Measurements from ENCODE around the gene MBTPS2. TPM values are rescaled to one million over a fixed set of nuclear protein-coding genes. Genes with fewer than 3 reads are reported as not detected.

Gene MBTPS2
- polyA plus RNA-seq, 3 donors = 2.0 to 7.4 (median 4.6) TPM

DNA sequence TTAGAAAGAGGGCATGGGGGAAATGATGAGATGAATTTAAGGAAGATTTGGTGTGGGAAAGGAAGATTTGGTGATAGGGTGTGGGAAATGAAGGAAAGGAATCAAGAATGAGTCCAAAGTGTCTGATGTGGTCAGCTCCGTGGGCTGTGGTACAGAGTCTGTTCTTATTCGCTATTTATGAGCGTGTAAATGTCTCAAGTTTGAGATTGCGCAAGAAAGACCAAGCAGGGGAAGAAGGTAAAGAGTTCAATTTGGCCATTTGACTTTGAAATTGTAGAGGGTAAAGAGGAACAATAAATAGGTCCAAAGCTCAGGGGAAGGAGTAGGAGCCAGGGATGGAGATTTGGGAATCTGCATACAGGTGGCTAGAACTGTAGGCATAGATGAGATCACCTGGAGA, 89.8 kb downstream of the MBTPS2 start:
- H3K4me1 Mint-ChIP-seq = peaks cover 29% of the 10 kb centered on the region
- no peak overlapping the region for H3K9ac ChIP-seq (ENCODE audit: insufficient read depth, low read length, poor library complexity, severe bottlenecking)
- peaks cover 46 to 50% of the 10 kb centered on the region in 2 donors for H3K4me1 ChIP-seq (ENCODE audit: control insufficient read depth in 1 of 2, insufficient read depth in 2 of 2, low read length in 2 of 2)
- H3K4me3 ChIP-seq (replicated peaks in 1 of 3; ENCODE audit: low read depth in 2 of 3, low read length in 3 of 3) = no peak overlapping the region
- peak overlapping the region in 1 of 2 donors; percentile 20 for H3K27ac ChIP-seq (ENCODE audit: low read depth in 1 of 2, low read length in 2 of 2)
- no peak overlapping the region for H2AFZ ChIP-seq (ENCODE audit: insufficient read depth, low read depth, low read length, poor library complexity, severe bottlenecking)
- H3K79me2 ChIP-seq (ENCODE audit: insufficient read depth, low read length) = no peaks in the 10 kb centered on the region
- H3K36me3 Mint-ChIP-seq = peaks cover 0 to 2% of the 10 kb centered on the region in 2 donors
- no peaks in the 10 kb centered on the region for H3K36me3 ChIP-seq (replicated peaks in 1 of 2; ENCODE audit: control insufficient read depth in 1 of 2, insufficient read depth in 2 of 2, low read length in 2 of 2)
- H3K4me2 ChIP-seq (replicated peaks; ENCODE audit: extremely low read depth, low read length, poor library complexity, severe bottlenecking) = peak overlapping the region; percentile 11
- TF ChIP-seq, protein P1, sequence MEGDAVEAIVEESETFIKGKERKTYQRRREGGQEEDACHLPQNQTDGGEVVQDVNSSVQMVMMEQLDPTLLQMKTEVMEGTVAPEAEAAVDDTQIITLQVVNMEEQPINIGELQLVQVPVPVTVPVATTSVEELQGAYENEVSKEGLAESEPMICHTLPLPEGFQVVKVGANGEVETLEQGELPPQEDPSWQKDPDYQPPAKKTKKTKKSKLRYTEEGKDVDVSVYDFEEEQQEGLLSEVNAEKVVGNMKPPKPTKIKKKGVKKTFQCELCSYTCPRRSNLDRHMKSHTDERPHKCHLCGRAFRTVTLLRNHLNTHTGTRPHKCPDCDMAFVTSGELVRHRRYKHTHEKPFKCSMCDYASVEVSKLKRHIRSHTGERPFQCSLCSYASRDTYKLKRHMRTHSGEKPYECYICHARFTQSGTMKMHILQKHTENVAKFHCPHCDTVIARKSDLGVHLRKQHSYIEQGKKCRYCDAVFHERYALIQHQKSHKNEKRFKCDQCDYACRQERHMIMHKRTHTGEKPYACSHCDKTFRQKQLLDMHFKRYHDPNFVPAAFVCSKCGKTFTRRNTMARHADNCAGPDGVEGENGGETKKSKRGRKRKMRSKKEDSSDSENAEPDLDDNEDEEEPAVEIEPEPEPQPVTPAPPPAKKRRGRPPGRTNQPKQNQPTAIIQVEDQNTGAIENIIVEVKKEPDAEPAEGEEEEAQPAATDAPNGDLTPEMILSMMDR (IDR thresholded peaks at IDR 0.05) = no peak
- 10% methylated on average over 4 of the region's 4 CpGs for WGBS (ENCODE audit: insufficient coverage)
- H3K27ac Mint-ChIP-seq = peak overlapping the region; percentile 8 to 83 (median 72)
- peaks cover 0 to 4% (median 0%) of the 10 kb centered on the region in 3 donors for H3K27me3 Mint-ChIP-seq (ENCODE audit: low read depth in 3 of 3)
- peaks cover 0 to 8% (median 0%) of the 10 kb centered on the region in 7 donors for H3K9me3 Mint-ChIP-seq
- no peaks in the 10 kb centered on the region for H4K20me1 ChIP-seq (ENCODE audit: insufficient read depth, low read length)
- H3K9me3 ChIP-seq (replicated peaks in 1 of 2; ENCODE audit: control insufficient read depth in 1 of 2, insufficient read depth in 1 of 2, low read length in 2 of 2) = no peaks in the 10 kb centered on the region
- no peak overlapping the region for H3K4me3 Mint-ChIP-seq
- intact Hi-C loops (cut with micrococcal nuclease) = no loop called here
- peak; percentile 33 to 60 (median 50) for DNase-seq
- H3K27me3 ChIP-seq (ENCODE audit: control insufficient read depth in 2 of 2, insufficient read depth in 2 of 2, low read length in 2 of 2) = no peaks in the 10 kb centered on the region

DNA sequence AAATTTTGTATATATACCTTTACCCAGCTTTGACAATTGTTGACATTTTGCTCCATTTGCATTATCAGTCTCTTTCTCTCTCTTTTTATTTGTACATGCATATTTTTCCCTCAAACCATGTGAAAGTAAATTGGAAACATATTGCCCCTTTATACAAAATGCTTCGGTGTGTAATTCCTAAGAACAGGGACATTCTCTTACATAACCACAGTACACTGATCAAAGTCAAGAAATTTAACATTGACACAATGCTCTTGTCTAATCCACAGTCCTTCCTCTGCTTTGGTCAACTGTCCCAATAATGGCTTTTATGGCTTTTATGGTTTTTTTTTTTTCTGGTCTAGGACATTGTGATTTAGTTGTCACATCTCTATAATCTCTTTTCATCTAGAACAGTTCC, 91.6 kb downstream of the MBTPS2 start:
- TF ChIP-seq, protein P1 (IDR thresholded peaks at IDR 0.05) = no peak
- Histone ChIP-seq H3K4me1 (ENCODE audit: control insufficient read depth in 1 of 2, insufficient read depth in 2 of 2, low read length in 2 of 2) (peaks cover 41 to 45% of the 10 kb centered on the region in 2 donors), H2AFZ (ENCODE audit: insufficient read depth, low read depth, low read length, poor library complexity, severe bottlenecking) (no peak overlapping the region), H3K4me2 (replicated peaks; ENCODE audit: extremely low read depth, low read length, poor library complexity, severe bottlenecking) (no peak overlapping the region), H4K20me1 (ENCODE audit: insufficient read depth, low read length) (no peaks in the 10 kb centered on the region), H3K27me3 (ENCODE audit: control insufficient read depth in 2 of 2, insufficient read depth in 2 of 2, low read length in 2 of 2) (no peaks in the 10 kb centered on the region), H3K27ac (ENCODE audit: low read depth in 1 of 2, low read length in 2 of 2) (no peak overlapping the region), H3K36me3 (replicated peaks in 1 of 2; ENCODE audit: control insufficient read depth in 1 of 2, insufficient read depth in 2 of 2, low read length in 2 of 2) (no peaks in the 10 kb centered on the region), H3K9me3 (replicated peaks in 1 of 2; ENCODE audit: control insufficient read depth in 1 of 2, insufficient read depth in 1 of 2, low read length in 2 of 2) (no peaks in the 10 kb centered on the region), H3K9ac (ENCODE audit: insufficient read depth, low read length, poor library complexity, severe bottlenecking) (no peak overlapping the region), H3K79me2 (ENCODE audit: insufficient read depth, low read length) (no peaks in the 10 kb centered on the region), H3K4me3 (replicated peaks in 1 of 3; ENCODE audit: low read depth in 2 of 3, low read length in 3 of 3) (no peak overlapping the region)
- H3K27me3 Mint-ChIP-seq (ENCODE audit: low read depth in 3 of 3) = peaks cover 0 to 4% (median 0%) of the 10 kb centered on the region in 3 donors
- DNase-seq = no peak
- H3K4me3 Mint-ChIP-seq = no peak overlapping the region
- intact Hi-C loops (cut with micrococcal nuclease) = no loop called here
- peak overlapping the region in 2 of 7 donors; percentile 8 to 26 for H3K27ac Mint-ChIP-seq
- peaks cover 29% of the 10 kb centered on the region for H3K4me1 Mint-ChIP-seq
- WGBS (ENCODE audit: insufficient coverage) = no CpG with 5 or more reads among the region's 1 CpG
- H3K36me3 Mint-ChIP-seq = peaks cover 0 to 2% of the 10 kb centered on the region in 2 donors
- peaks cover 0 to 8% (median 0%) of the 10 kb centered on the region in 7 donors for H3K9me3 Mint-ChIP-seq
